B cell (primary cell): Measurements from ENCODE around the gene BTRC.

Experiments used
- EZH2 ChIP-seq: IDR thresholded peaks from 2 replicates; pipeline ENCODE4 v1.6.1; 2012; ENCODE audit warnings: borderline replicate concordance, low read depth, mild to moderate bottlenecking, moderate library complexity, low read length; ENCODE audit not compliant: insufficient read depth, poor library complexity, severe bottlenecking
- TF ChIP-seq, protein P1 (sequence below): fragments of 200-600 bp; IDR thresholded peaks from one replicate; pipeline ENCODE4 v1.8.0; 2022; ENCODE audit warnings: antibody characterized with exemption, mild to moderate bottlenecking

DNA sequence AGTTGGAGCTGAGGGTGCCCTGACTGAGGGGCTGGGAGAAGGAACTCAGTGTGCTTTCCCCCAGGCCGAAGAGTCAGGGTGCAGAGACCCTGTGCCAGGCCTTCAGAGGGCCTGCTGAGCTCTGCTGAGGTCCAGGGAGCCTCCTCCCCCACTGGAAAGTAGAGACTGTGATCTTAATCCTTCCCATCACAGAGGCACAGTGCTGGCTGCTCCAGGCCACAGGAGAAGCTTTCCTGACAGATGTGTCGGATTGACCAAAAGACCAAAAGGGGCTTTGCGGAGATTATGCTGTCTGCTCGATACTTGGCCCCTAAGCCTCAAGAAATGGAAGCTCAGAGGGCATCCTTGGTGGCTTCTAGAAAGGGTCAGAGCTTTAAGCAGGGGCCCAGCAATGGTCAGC is 32.9 kb upstream of the BTRC start:
- TF ChIP-seq, protein P1, sequence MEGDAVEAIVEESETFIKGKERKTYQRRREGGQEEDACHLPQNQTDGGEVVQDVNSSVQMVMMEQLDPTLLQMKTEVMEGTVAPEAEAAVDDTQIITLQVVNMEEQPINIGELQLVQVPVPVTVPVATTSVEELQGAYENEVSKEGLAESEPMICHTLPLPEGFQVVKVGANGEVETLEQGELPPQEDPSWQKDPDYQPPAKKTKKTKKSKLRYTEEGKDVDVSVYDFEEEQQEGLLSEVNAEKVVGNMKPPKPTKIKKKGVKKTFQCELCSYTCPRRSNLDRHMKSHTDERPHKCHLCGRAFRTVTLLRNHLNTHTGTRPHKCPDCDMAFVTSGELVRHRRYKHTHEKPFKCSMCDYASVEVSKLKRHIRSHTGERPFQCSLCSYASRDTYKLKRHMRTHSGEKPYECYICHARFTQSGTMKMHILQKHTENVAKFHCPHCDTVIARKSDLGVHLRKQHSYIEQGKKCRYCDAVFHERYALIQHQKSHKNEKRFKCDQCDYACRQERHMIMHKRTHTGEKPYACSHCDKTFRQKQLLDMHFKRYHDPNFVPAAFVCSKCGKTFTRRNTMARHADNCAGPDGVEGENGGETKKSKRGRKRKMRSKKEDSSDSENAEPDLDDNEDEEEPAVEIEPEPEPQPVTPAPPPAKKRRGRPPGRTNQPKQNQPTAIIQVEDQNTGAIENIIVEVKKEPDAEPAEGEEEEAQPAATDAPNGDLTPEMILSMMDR, result no peak
- no peak for TF ChIP-seq EZH2
